ENCODE results near the gene LRRFIP2.
"Not testable (repeated sequence)": the region's sequence is repeated elsewhere in the genome, so short reads cannot be mapped to it uniquely, and the experiment has no call there.

GRCh38 chr3:37122069-37122468 is 52.3 kb downstream of the LRRFIP2 start:
- not testable (repeated sequence) for TF ChIP-seq MAZ (IDR thresholded peaks at IDR 0.05; ENCODE audit: borderline replicate concordance, low read depth, low read length); CTCF (conservative IDR thresholded peaks at IDR 0.05; ENCODE audit: low read depth, low read length); POLR2A (IDR thresholded peaks at IDR 0.05; ENCODE audit: low read depth, low read length); MXI1 (IDR thresholded peaks at IDR 0.05; ENCODE audit: borderline replicate concordance, low read depth, low read length); ELK1 (IDR thresholded peaks at IDR 0.05; ENCODE audit: borderline replicate concordance, low read depth, low read length); CHD1 (IDR thresholded peaks at IDR 0.05; ENCODE audit: low read depth, low read length); MAFK (IDR thresholded peaks at IDR 0.05; ENCODE audit: low read depth, low read length); SMC3 (IDR thresholded peaks at IDR 0.05; ENCODE audit: low read depth, low read length); RAD21 (IDR thresholded peaks at IDR 0.05; ENCODE audit: low read length); RFX5 (IDR thresholded peaks at IDR 0.05; ENCODE audit: low read depth, low read length); USF2 (IDR thresholded peaks at IDR 0.05; ENCODE audit: low read depth, low read length); NFE2L2 (IDR thresholded peaks at IDR 0.05; ENCODE audit: low read depth, low read length); BHLHE40 (IDR thresholded peaks at IDR 0.05; ENCODE audit: low read depth, low read length); RCOR1 (IDR thresholded peaks at IDR 0.05; ENCODE audit: insufficient replicate concordance, low read length)

Data from IMR-90 (cell line).